Activated T-helper 1 cell treated with anti-CD3 and anti-CD28 coated beads, Interleukin-12 subunit alpha, Interleukin-12 subunit beta, Interleukin-2, Interleukin-4 antibody, amounts not matched to agents 30 ng/mL and 10 ng/mL and 1 ng/mL, durations not matched to agents 14 hours and 24 hours and 36 hours (primary cell): ENCODE measurements around the gene SS18L1. TPM values are rescaled to one million over a fixed set of nuclear protein-coding genes. Genes with fewer than 3 reads are reported as not detected.

Experiments
- DNase-seq: peaks from one replicate; pipeline ENCODE4 v3.0.0; 2021; ENCODE audit warnings: low spot score
- H3K27ac Mint-ChIP-seq: one replicate; pipeline ENCODE4 v1.8.0; 2021; ENCODE audit warnings: mild to moderate bottlenecking, mixed read lengths
- H3K27me3 Mint-ChIP-seq: one replicate; pipeline ENCODE4 v1.8.0; 2022; ENCODE audit warnings: mild to moderate bottlenecking, moderate library complexity, mixed read lengths; ENCODE audit not compliant: insufficient read depth
- H3K36me3 Mint-ChIP-seq: one replicate; pipeline ENCODE4 v1.8.0; 2021; ENCODE audit warnings: low read depth, mixed read lengths
- H3K4me1 Mint-ChIP-seq: one replicate; pipeline ENCODE4 v1.8.0; 2021; ENCODE audit warnings: low read depth, mixed read lengths
- H3K4me3 Mint-ChIP-seq: one replicate; pipeline ENCODE4 v1.8.0; 2021; ENCODE audit warnings: mild to moderate bottlenecking, moderate library complexity, mixed read lengths
- H3K9me3 Mint-ChIP-seq: one replicate; pipeline ENCODE4 v1.8.0; 2021; ENCODE audit warnings: mixed read lengths
- intact Hi-C: fragments of 100-400 bp; cut with micrococcal nuclease; formaldehyde crosslinking; loops from one replicate; pipeline ENCODE4 v1.15.1; 2024
- total RNA-seq: library from RNA; stranded (reverse); gene quantifications from 2 replicates; pipeline ENCODE4 v1.2.3, GENCODE V29; 2022

The SS18L1 gene
- total RNA-seq, 1 donor from 2014 or later: 29.4 TPM

DNA sequence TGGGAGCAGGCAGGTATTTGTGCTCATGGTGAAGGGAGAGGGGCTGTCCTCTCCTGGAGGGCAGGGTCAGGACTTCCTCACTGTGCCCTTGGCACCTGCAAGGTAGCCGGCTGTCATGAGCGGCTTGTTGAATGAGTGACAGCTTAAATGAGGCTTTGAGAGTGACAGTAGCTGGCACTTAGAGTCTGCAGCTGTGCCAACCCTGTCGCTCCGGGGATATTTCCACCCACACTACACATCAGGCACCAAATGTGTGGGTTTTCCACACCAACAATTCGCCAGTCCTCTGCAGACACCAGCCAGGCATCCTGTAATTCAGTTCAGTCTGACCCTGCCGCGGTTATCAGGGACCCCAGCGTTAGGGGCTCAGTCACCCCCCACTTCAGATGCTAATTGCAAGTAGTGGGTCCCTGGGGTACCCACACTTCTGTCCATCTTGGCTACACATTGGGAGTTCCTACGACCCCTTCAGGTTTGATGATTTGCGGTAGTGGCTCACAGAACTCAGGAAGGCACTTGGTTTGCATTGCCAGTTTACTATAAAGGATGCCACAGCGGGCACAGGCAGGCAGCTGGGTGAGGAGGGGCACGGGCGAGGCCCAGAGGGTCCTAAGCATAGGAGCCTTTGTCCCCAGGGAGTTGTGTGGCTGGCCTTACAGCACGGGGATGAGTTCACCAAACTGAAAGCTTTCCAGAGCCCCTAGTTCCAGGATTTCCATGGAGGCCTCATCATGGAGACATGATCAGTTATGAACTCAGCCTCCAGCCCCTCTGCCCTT, 48.4 kb downstream of the SS18L1 start:
- no peak for DNase-seq
- H3K4me1 Mint-ChIP-seq: peaks cover 6% of the 10 kb centered on the region
- no peaks in the 10 kb centered on the region for H3K9me3 Mint-ChIP-seq
- intact Hi-C loops: no loop called here
- no peaks in the 10 kb centered on the region for H3K27me3 Mint-ChIP-seq
- H3K36me3 Mint-ChIP-seq: peaks cover 18% of the 10 kb centered on the region
- H3K4me3 Mint-ChIP-seq: no peak overlapping the region
- H3K27ac Mint-ChIP-seq: no peak overlapping the region

DNA sequence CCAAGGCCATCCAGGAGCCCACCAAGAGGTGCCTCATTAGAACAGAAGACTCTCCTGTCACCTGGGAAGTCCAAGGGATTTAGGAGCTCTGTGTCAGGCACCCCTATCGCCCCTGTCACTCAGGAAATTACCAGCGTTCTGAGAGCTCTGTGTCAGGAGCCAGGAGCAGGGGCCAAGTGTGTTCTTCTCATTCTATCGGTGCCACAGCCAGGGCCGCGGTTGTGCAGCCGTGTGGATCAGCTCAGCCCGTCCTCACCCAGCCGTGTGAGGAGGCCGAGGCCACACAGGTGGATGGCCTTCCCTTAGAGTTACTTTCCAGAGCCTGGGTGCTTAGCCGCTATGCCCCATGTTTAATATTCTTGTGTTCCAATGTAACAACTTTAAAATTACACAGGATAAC, 49.1 kb downstream of the SS18L1 start:
- no peak for DNase-seq
- H3K36me3 Mint-ChIP-seq: peaks cover 18% of the 10 kb centered on the region
- peaks cover 3% of the 10 kb centered on the region for H3K4me1 Mint-ChIP-seq
- no peaks in the 10 kb centered on the region for H3K9me3 Mint-ChIP-seq
- no peak overlapping the region for H3K4me3 Mint-ChIP-seq
- no peak overlapping the region for H3K27ac Mint-ChIP-seq
- no peaks in the 10 kb centered on the region for H3K27me3 Mint-ChIP-seq
- intact Hi-C loops: no loop called here

DNA sequence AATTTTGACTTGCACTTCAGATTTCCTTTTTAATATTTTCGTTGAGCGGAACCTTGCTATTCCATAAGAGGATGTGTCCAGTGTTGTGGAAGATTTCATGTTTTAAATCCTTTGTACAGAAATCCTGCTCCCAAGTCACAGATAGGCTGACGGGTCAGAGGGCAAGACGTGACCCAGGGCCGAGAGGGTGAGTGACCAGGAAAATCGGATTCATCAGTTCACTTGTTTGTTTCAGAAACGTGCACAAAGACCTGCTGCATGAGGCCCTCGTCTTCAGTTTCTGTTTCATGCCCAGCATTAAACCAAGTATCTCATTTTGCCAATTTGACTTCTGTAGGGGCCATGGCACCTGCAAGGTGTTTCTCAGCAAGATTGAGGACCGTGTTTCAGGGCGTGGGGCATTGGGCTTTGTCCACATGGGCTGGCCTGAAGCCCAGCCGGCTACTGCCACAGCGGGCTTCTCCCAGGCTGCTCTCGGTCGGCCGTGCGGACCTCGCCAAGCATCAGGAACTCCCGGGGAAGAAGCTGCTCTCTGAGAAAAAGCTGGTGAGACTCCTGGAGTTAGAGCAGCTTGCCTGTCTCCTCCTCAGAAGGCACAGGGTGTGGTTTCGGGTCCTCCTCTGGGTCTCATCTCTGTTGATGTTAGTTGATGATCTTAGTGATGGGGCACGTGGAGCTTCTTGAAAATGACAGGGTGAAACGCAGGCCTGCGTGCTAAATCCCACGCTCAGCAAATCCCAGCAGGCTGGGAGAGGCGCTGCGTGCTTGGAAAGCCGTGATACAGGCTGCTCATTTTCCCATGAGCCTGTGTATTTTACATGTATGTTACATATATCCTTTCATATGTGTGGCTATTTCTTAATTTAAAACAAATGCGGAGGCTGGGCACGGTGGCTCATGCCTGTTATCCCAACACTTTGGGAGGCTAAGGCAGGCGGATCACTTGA, 49.8 kb downstream of the SS18L1 start:
- Mint-ChIP-seq H3K9me3 (no peaks in the 10 kb centered on the region), H3K27me3 (no peaks in the 10 kb centered on the region), H3K4me3 (no peak overlapping the region), H3K36me3 (peaks cover 18% of the 10 kb centered on the region), H3K4me1 (no peaks in the 10 kb centered on the region), H3K27ac (no peak overlapping the region)
- intact Hi-C loops: no loop called here
- DNase-seq: no peak

DNA sequence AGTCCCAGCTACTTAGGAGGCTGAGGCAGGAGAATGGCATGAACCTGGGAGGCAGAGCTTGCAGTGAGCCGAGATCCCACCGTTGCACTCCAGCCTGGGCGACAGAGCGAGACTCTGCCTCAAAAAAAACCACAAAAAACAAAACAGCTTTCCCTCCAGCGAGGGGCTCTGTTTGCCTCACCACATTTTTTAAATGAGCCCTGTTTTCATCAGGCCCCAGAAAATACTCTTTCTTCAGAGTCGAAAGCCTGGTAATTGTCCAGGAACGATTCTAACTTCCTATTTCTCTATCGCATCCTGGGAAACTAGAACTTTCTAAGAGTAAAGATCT, 51.5 kb downstream of the SS18L1 start:
- no peak overlapping the region for H3K4me3 Mint-ChIP-seq

DNA sequence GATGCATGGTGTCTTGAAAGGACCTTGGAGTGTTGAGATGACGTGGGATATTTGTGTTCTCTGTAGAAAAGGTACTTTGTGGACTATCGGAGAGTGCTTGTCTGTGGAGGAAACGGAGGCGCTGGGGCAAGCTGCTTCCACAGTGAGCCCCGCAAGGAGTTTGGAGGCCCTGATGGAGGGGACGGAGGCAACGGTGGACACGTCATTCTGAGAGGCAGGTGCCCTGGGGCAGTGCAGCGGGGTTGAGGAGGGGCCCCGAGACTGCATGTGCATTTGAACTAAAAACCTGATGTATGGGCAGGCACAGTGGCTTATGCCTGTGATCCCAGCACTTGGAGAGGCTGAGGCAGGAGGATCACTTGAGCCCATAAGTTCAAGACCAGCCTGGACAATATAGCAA, 52.2 kb downstream of the SS18L1 start:
- Mint-ChIP-seq H3K9me3 (no peaks in the 10 kb centered on the region), H3K4me3 (no peak overlapping the region), H3K36me3 (peaks cover 32% of the 10 kb centered on the region), H3K27ac (no peak overlapping the region), H3K4me1 (no peaks in the 10 kb centered on the region), H3K27me3 (no peaks in the 10 kb centered on the region)
- intact Hi-C loops: no loop called here
- DNase-seq: no peak

More for the DNA sequence above, 51.5 kb downstream of the SS18L1 start:
- Mint-ChIP-seq H3K36me3 (peaks cover 27% of the 10 kb centered on the region), H3K4me1 (no peaks in the 10 kb centered on the region), H3K27me3 (no peaks in the 10 kb centered on the region), H3K27ac (no peak overlapping the region), H3K9me3 (no peaks in the 10 kb centered on the region)
- intact Hi-C loops: no loop called here
- no peak for DNase-seq

DNA sequence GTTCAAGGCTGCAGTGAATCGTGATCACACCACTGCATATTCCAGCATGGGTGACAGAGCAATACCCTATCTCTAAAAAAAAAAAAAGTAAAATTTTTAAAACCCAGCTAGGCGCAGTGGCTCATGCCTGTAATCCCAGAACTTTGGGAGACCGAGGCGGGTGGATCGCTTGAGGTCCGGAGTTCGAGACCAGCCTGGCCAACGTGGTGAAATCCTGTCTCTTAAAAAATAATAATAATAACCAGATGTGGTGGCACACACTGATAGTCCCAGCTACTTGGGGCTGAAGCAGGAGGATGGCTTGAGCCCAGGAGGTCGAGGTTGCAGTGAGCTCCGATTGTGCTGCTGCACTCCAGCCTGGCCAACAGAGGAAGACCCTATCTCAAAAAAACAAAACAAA, 52.7 kb downstream of the SS18L1 start:
- H3K27me3 Mint-ChIP-seq: no peaks in the 10 kb centered on the region
- no peaks in the 10 kb centered on the region for H3K4me1 Mint-ChIP-seq
- H3K4me3 Mint-ChIP-seq: no peak overlapping the region
- DNase-seq: no peak
- no peak overlapping the region for H3K27ac Mint-ChIP-seq
- H3K36me3 Mint-ChIP-seq: peaks cover 35% of the 10 kb centered on the region
- intact Hi-C loops: no loop called here
- no peaks in the 10 kb centered on the region for H3K9me3 Mint-ChIP-seq

DNA sequence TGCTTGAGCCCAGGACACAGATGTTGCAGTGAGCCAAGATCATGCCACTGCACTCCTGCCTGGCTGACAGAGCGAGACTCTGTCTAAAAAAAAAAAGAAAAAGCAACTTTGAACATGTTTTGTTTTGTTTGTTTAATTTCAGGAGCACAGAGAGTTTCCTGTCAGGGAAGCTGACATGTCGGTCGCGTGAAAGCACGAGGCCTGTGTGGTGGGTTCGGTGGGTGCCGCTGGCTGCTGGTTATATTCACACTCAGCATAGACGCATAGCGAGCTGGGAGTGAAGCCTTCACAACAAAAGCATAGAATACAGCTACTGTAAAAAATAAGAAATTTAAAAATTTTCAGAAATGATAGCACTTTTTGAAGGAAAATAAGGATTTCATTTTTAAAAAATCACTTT, 53.7 kb downstream of the SS18L1 start:
- no peak for DNase-seq
- Mint-ChIP-seq H3K9me3 (no peaks in the 10 kb centered on the region), H3K27ac (no peak overlapping the region), H3K4me1 (no peaks in the 10 kb centered on the region), H3K36me3 (peaks cover 40% of the 10 kb centered on the region), H3K27me3 (no peaks in the 10 kb centered on the region), H3K4me3 (no peak overlapping the region)
- intact Hi-C loops: no loop called here

DNA sequence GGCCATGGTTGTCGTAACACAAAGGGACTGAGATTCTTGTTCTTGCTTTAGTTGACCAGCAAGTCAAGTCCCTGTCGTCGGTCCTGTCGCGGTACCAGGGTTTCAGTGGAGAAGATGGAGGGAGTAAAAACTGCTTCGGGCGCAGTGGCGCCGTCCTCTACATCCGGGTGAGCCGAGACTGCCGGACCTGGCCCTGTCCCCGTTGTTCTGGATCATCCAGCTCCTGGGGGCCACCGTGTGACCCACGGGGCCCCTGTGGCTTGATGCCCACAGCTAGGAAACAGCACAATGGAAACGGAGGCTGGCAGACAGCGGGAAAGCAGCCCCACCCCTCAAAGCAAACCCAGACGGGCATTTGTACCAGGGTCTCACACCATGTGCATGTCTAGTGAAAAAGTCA, 54.2 kb downstream of the SS18L1 start:
- intact Hi-C loops: no loop called here

DNA sequence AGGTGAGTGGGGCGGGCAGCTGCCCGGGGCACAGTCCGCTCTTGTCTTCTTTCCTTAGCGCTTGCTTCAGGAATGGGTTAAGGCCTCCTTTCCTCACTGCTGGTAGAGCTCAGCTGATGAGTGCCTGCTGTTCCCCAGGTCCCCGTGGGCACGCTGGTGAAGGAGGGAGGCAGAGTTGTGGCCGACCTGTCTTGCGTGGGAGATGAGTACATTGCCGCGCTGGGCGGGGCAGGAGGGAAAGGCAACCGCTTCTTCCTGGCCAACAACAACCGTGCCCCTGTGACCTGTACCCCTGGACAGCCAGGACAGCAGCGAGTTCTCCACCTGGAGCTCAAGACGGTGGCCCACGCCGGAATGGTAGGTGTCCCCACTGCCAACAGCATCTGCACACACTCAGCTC, 54.9 kb downstream of the SS18L1 start:
- H3K36me3 Mint-ChIP-seq: peaks cover 42% of the 10 kb centered on the region
- H3K27ac Mint-ChIP-seq: no peak overlapping the region
- H3K27me3 Mint-ChIP-seq: no peaks in the 10 kb centered on the region

More for the DNA sequence above, 54.2 kb downstream of the SS18L1 start:
- Mint-ChIP-seq H3K9me3 (no peaks in the 10 kb centered on the region), H3K4me3 (no peak overlapping the region), H3K27me3 (no peaks in the 10 kb centered on the region), H3K27ac (no peak overlapping the region), H3K4me1 (no peaks in the 10 kb centered on the region), H3K36me3 (peaks cover 40% of the 10 kb centered on the region)
- DNase-seq: no peak

DNA sequence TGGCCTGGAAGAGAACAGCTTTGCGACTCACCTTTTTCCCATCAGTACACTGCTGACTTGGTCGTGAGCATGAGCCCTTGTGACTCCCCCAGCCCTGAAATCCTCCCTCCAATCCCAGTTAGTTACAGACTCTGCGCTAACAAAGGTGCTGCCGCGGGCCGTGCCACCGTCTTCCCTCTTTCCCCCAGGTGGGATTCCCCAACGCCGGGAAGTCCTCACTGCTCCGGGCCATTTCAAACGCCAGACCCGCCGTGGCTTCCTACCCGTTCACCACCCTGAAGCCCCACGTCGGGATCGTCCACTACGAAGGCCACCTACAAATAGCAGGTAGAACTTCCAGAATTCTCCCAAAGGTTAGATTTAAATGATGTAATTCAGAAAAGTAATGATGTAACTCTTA, 55.4 kb downstream of the SS18L1 start:
- no peak for DNase-seq
- Mint-ChIP-seq H3K36me3 (peaks cover 41% of the 10 kb centered on the region), H3K27ac (no peak overlapping the region), H3K9me3 (no peaks in the 10 kb centered on the region), H3K27me3 (no peaks in the 10 kb centered on the region), H3K4me1 (no peaks in the 10 kb centered on the region), H3K4me3 (no peak overlapping the region)
- intact Hi-C loops: no loop called here

More for the DNA sequence above, 54.9 kb downstream of the SS18L1 start:
- no peak for DNase-seq
- intact Hi-C loops: no loop called here
- Mint-ChIP-seq H3K4me3 (no peak overlapping the region), H3K4me1 (no peaks in the 10 kb centered on the region), H3K9me3 (no peaks in the 10 kb centered on the region)

DNA sequence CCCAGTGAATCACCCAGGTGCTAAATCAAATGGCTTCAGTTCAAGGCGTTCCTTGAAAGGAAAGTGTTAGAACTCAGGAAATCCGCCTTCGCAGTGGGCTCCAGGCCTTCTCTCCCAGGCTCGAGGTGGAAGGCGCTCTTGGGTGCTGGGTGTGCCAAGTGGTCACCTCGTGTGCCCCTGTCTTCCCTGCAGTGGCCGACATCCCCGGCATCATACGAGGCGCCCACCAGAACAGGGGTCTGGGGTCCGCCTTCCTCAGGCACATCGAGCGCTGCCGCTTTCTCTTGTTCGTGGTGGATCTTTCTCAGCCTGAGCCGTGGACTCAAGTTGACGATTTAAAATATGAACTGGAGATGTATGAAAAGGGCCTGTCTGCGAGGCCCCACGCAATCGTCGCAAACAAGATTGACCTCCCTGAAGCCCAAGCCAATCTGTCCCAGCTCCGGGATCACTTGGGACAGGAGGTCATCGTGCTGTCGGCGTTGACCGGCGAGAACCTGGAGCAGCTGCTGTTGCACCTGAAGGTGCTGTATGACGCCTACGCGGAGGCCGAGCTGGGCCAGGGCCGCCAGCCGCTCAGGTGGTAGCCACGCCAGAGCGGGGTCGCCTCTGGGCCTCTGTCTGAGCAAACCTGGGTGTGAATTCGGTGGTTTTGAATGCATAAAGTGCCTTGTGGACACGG, 57.1 kb downstream of the SS18L1 start:
- DNase-seq: no peak
- intact Hi-C loops: no loop called here
- H3K27me3 Mint-ChIP-seq: no peaks in the 10 kb centered on the region
- no peaks in the 10 kb centered on the region for H3K9me3 Mint-ChIP-seq
- H3K36me3 Mint-ChIP-seq: peaks cover 36% of the 10 kb centered on the region
- no peak overlapping the region for H3K27ac Mint-ChIP-seq
- no peaks in the 10 kb centered on the region for H3K4me1 Mint-ChIP-seq
- H3K4me3 Mint-ChIP-seq: no peak overlapping the region

DNA sequence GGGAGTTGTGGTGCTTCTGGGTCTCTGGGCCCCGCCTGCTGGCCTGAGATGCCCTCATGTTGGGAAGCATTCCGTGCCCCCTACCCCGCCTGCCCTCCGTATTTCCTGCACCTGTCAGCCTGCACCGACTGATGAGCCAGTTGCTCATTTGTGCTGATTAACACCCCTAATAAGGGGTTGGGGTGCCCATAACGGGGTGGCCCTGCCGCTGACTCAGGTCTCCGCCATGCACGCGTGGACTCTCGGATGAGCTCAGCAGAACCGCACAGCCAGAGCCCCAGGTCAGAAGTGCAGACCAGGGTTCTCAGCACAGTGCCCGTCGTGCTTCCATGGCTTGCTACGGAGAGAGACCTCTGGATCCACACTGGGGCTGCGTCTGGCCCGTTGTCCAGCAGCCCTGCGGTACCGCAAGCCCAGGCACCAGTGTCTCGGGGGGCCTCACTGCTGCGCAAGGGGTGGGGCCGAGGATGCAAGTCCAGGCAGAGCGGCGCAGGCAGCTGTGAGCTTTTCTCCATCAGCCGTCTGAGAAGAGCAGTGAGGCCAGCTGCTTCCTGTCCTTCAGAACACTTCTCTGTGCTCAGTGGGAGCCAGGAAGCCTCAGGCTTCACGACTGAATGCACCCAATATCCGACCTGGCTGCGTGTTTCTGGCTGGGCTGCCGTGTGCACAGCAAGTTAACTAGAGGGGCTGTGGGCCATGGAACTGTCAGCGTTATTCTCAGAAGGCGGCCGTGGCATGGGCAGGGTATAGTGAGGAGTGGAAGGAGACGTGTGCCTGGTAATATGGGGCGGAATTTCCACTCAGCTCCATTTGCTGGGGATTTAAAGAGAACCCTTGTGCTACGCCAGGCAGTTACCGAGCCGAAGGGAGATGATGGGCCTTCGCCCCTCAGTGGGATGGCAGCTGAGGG, 57.9 kb downstream of the SS18L1 start:
- no peak overlapping the region for H3K27ac Mint-ChIP-seq
- intact Hi-C loops: no loop called here
- no peaks in the 10 kb centered on the region for H3K9me3 Mint-ChIP-seq
- no peak overlapping the region for H3K4me3 Mint-ChIP-seq
- peaks cover 31% of the 10 kb centered on the region for H3K36me3 Mint-ChIP-seq
- no peaks in the 10 kb centered on the region for H3K27me3 Mint-ChIP-seq
- no peaks in the 10 kb centered on the region for H3K4me1 Mint-ChIP-seq
- no peak for DNase-seq
